Measurements from ENCODE around the gene EYA2. TPM values are rescaled to one million over a fixed set of nuclear protein-coding genes. Genes with fewer than 3 reads are reported as not detected.

EYA2 gene
- total RNA-seq, 1 experiment from 2014 or later, result 0.33 TPM

- H3K4me1 ChIP-seq (ENCODE audit: insufficient read depth, low read length), result no peaks in the 10 kb centered on the region
- H3F3A ChIP-seq (ENCODE audit: low read length, unreplicated experiment), result no peaks in the 10 kb centered on the region
- H3K4me2 ChIP-seq (ENCODE audit: low read length), result no peak overlapping the region
- no peaks in the 10 kb centered on the region for H3K36me3 ChIP-seq (ENCODE audit: low read depth, low read length)
- no peak overlapping the region for H3K27ac ChIP-seq (ENCODE audit: low read length)
- ATAC-seq (no peak), DNase-seq (no peak)
- H2AFZ ChIP-seq (ENCODE audit: low read length), result no peak overlapping the region
- ChIA-PET CTCF (interaction anchor here (0.7 kb wide), 2 partner anchors 81 to 209 kb away, joined by 3 read pairs; no protein-coding TSS in a partner anchor), POLR2A (ENCODE audit: unreplicated experiment) (no interaction called here)
- peaks cover 51% of the 10 kb centered on the region; the same call in 1 of the 2 replicates for H3K27me3 ChIP-seq (ENCODE audit: low read length)
- H3K9ac ChIP-seq (ENCODE audit: low read length), result no peak overlapping the region
- H3K4me3 ChIP-seq (ENCODE audit: low read length), result no peak overlapping the region
- no TSS peak for BruUV-seq (replicated peaks)
- no peaks in the 10 kb centered on the region for H3K79me2 ChIP-seq (ENCODE audit: low read length)
- no peaks in the 10 kb centered on the region for H3K9me2 ChIP-seq (replicated peaks; ENCODE audit: low read length)
- no peaks in the 10 kb centered on the region for H4K20me1 ChIP-seq (ENCODE audit: low read length)
- no peaks in the 10 kb centered on the region for H3K9me3 ChIP-seq (ENCODE audit: low read length)
- no peak for TF ChIP-seq EZH2 (IDR thresholded peaks at IDR 0.05; ENCODE audit: low read length, unreplicated experiment)
- TF ChIP-seq CTCF (conservative IDR thresholded peaks at IDR 0.05; ENCODE audit: low read depth, low read length), result no peak
- TF ChIP-seq EZH2phosphoT487 (IDR thresholded peaks at IDR 0.05; ENCODE audit: borderline replicate concordance, low read length), result no peak
- intact Hi-C loops (cut with micrococcal nuclease), result no loop called here
These were observed 82.6 kb downstream of the EYA2 start for GRCh38 chr20:46977204-46977603.

GRCh38 chr20:46977909-46978588 lies 83.4 kb downstream of the EYA2 start:
- Histone ChIP-seq H3K4me2 (ENCODE audit: low read length) (no peak overlapping the region), H3K4me1 (ENCODE audit: insufficient read depth, low read length) (peaks cover under 1% of the 10 kb centered on the region; the same call in 1 of the 2 replicates), H3K4me3 (ENCODE audit: low read length) (no peak overlapping the region), H4K20me1 (ENCODE audit: low read length) (no peaks in the 10 kb centered on the region), H3K9me3 (ENCODE audit: low read length) (no peaks in the 10 kb centered on the region), H3K27ac (ENCODE audit: low read length) (no peak overlapping the region), H3F3A (ENCODE audit: low read length, unreplicated experiment) (no peaks in the 10 kb centered on the region), H3K9me2 (replicated peaks; ENCODE audit: low read length) (no peaks in the 10 kb centered on the region), H3K27me3 (ENCODE audit: low read length) (peaks cover 52% of the 10 kb centered on the region; the same call in 1 of the 2 replicates), H2AFZ (ENCODE audit: low read length) (no peak overlapping the region), H3K36me3 (ENCODE audit: low read depth, low read length) (no peaks in the 10 kb centered on the region), H3K79me2 (ENCODE audit: low read length) (no peaks in the 10 kb centered on the region), H3K9ac (ENCODE audit: low read length) (no peak overlapping the region)
- CTCF ChIA-PET, result no interaction called here
- ATAC-seq (no peak), DNase-seq (no peak)
- POLR2A ChIA-PET (ENCODE audit: unreplicated experiment), result no interaction called here
- TF ChIP-seq EZH2phosphoT487 (IDR thresholded peaks at IDR 0.05; ENCODE audit: borderline replicate concordance, low read length), result no peak
- no peak for TF ChIP-seq CTCF (conservative IDR thresholded peaks at IDR 0.05; ENCODE audit: low read depth, low read length)
- no peak for TF ChIP-seq EZH2 (IDR thresholded peaks at IDR 0.05; ENCODE audit: low read length, unreplicated experiment)
- intact Hi-C loops (cut with micrococcal nuclease), result no loop called here
- BruUV-seq (replicated peaks), result no TSS peak

DNA sequence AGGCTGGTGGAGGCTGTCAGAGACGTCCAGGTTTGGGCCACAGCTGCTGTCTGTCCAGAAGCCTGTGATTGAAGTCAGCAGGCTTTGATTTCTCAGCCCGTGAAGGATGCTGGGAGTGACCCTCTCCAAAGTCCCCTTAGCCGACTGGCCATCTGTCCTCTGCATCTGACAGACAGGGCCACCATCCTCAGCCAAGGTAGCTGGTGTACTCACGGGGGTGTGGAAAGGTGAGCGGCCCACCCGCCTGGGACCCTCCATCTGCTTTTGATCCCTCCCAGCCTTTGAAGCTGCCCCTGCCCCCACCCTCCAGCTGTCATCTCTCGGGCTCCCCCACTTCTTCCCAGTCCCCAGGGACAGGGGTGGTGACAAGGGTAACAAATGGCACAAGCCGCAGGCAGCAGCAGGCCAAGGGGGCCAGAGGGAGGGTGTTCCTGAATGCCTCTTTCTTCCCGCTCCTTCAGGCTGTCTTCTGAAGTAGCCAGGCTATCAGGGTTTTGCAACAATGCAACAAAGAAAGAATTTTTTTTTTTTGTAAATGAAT lies 84.4 kb downstream of the EYA2 start:
- Histone ChIP-seq H3F3A (ENCODE audit: low read length, unreplicated experiment) (no peaks in the 10 kb centered on the region), H3K36me3 (ENCODE audit: low read depth, low read length) (no peaks in the 10 kb centered on the region), H3K27me3 (ENCODE audit: low read length) (peaks cover 42% of the 10 kb centered on the region; the same call in 1 of the 2 replicates), H3K4me3 (ENCODE audit: low read length) (no peak overlapping the region), H3K9me2 (replicated peaks; ENCODE audit: low read length) (no peaks in the 10 kb centered on the region), H2AFZ (ENCODE audit: low read length) (no peak overlapping the region), H3K9me3 (ENCODE audit: low read length) (no peaks in the 10 kb centered on the region), H3K27ac (ENCODE audit: low read length) (no peak overlapping the region), H3K9ac (ENCODE audit: low read length) (no peak overlapping the region), H3K4me2 (ENCODE audit: low read length) (no peak overlapping the region), H3K79me2 (ENCODE audit: low read length) (no peaks in the 10 kb centered on the region), H3K4me1 (ENCODE audit: insufficient read depth, low read length) (peaks cover 10% of the 10 kb centered on the region), H4K20me1 (ENCODE audit: low read length) (no peaks in the 10 kb centered on the region)
- ChIA-PET POLR2A (ENCODE audit: unreplicated experiment) (interaction anchor here (0.6 to 0.7 kb wide), 2 partner anchors 51 to 198 kb away, joined by 3 to 5 read pairs; no protein-coding TSS in a partner anchor), CTCF (no interaction called here)
- no TSS peak for BruUV-seq (replicated peaks)
- TF ChIP-seq EZH2 (IDR thresholded peaks at IDR 0.05; ENCODE audit: low read length, unreplicated experiment) (no peak), EZH2phosphoT487 (IDR thresholded peaks at IDR 0.05; ENCODE audit: borderline replicate concordance, low read length) (no peak), CTCF (conservative IDR thresholded peaks at IDR 0.05; ENCODE audit: low read depth, low read length) (no peak)
- no peak for ATAC-seq
- no peak for DNase-seq
- intact Hi-C loops (cut with micrococcal nuclease), result no loop called here
